ENCODE data around the gene SIAH2.

- TF ChIP-seq CTCF (IDR thresholded peaks at IDR 0.05; ENCODE audit: insufficient read depth, low read length) (no peak), REST (IDR thresholded peaks at IDR 0.05; ENCODE audit: insufficient replicate concordance, low read depth) (no peak)
Measured at GRCh38 chr3:150765949-150766720, 3.2 kb upstream of the SIAH2 start.
